HCT116 (cell line): ENCODE results near the gene NEURL3. TPM values are rescaled to one million over a fixed set of nuclear protein-coding genes. Genes with fewer than 3 reads are reported as not detected.
A peak's percentile ranks its signal among the peaks of the same experiment; 100 is the strongest.

Experiments used
- ATAC-seq: fragments of 200-7000 bp; cut with Tn5 transposase; 2 replicates; pipeline ENCODE4 v1.9.1; 2020; ENCODE audit warnings: mild to moderate bottlenecking, moderate library complexity
- BruUV-seq: library from RNA; stranded (reverse); fragments of 400-500 nt; replicated peaks from 2 replicates; lab custom pipeline; 2021; lab: Mats Ljungman, UMichigan
- CTCF ChIA-PET: fragments of 300-600 bp; sonication (Branson Sonifier 250); formaldehyde crosslinking; loops from one replicate; lab custom pipeline; 2021; ENCODE audit warnings: antibody characterized with exemption; lab: Charles Lee
- POLR2A ChIA-PET: fragments of 300-600, 350-600 bp; sonication (Branson Sonifier 250); formaldehyde crosslinking; loops from one replicate; lab custom pipeline; 2021; ENCODE audit warnings: antibody characterized with exemption; lab: Charles Lee
- RAD21 ChIA-PET, 2 experiments: fragments of 300-600 bp; sonication (Branson Sonifier 250); formaldehyde crosslinking; loops; one replicate each; lab custom pipeline; 2023; ENCODE audit warnings: low total read pairs in 2 of 2; ENCODE audit not compliant: uncharacterized antibody in 2 of 2, unreplicated experiment in 2 of 2, low non-redundant PET in 1 of 2; lab: Charles Lee
- DNase-seq: peaks from one replicate; pipeline ENCODE4 v3.0.0-alpha.2; 2010; ENCODE audit warnings: low read depth, low spot score
- H2AFZ ChIP-seq: fragments of 200-600 bp; shearing (Covaris generic), sonication (generic); 2 replicates; pipeline ENCODE4 v1.6.1; 2017; ENCODE audit warnings: low read depth, mixed run types, mixed read lengths, antibody characterized with exemption, low read length; ENCODE audit not compliant: poor library complexity, severe bottlenecking
- H3K27ac ChIP-seq: 2 replicates; pipeline ENCODE4 v1.5.1; 2012; ENCODE audit warnings: low read depth, low read length
- H3K27me3 ChIP-seq: fragments of 200-600 bp; sonication (generic); 2 replicates; pipeline ENCODE4 v1.6.1; 2016; ENCODE audit warnings: mixed run types, low read length, mixed read lengths; ENCODE audit not compliant: insufficient read depth
- H3K36me3 ChIP-seq, 2 experiments: fragments of 200-500 bp in 1 of 2; fragments of 200-600 bp in 1 of 2; sonication (Bioruptor generic) in 1 of 2; sonication (generic) in 1 of 2; 2 replicates each; pipeline versions ENCODE4 v1.5.1 to v1.6.1; 2014 to 2016; ENCODE audit warnings: low read length in 2 of 2, inconsistent platforms in 1 of 2, mixed read lengths in 1 of 2, mixed run types in 1 of 2; ENCODE audit not compliant: insufficient read depth in 2 of 2, control insufficient read depth in 1 of 2
- H3K4me1 ChIP-seq, 2 experiments: fragments of 200-600 bp in 1 of 2; sonication (generic) in 1 of 2; 2 replicates each; pipeline versions ENCODE4 v1.5.1 to v1.6.1; 2012 to 2017; ENCODE audit warnings: low read length in 2 of 2, inconsistent platforms in 1 of 2, mild to moderate bottlenecking in 1 of 2, mixed read lengths in 1 of 2, mixed run types in 1 of 2, moderate library complexity in 1 of 2; ENCODE audit not compliant: insufficient read depth in 2 of 2, control insufficient read depth in 1 of 2
- H3K4me2 ChIP-seq: fragments of 200-600 bp; sonication (generic); 2 replicates; pipeline ENCODE4 v1.6.1; 2017; ENCODE audit warnings: mixed run types, low read length, mixed read lengths
- H3K4me3 ChIP-seq, 2 experiments: fragments of 200-600 bp in 1 of 2; sonication (generic) in 1 of 2; replicated peaks in 1 of 2; 2 replicates each; pipeline ENCODE4 v1.5.1; 2011 to 2016; ENCODE audit warnings: low read length in 2 of 2, control low read depth in 1 of 2, low read depth in 1 of 2, mild to moderate bottlenecking in 1 of 2, mixed read lengths in 1 of 2, mixed run types in 1 of 2
- H3K79me2 ChIP-seq: fragments of 200-600 bp; sonication (generic); 2 replicates; pipeline ENCODE4 v1.6.1; 2017; ENCODE audit warnings: mild to moderate bottlenecking, mixed run types, low read length, moderate library complexity, mixed read lengths; ENCODE audit not compliant: insufficient read depth
- H3K9ac ChIP-seq: fragments of 200-600 bp; sonication (generic); 2 replicates; pipeline ENCODE4 v1.6.1; 2016; ENCODE audit warnings: low read length, mixed read lengths
- H3K9me2 ChIP-seq: fragments of 200-600 bp; sonication (generic), shearing (Covaris generic); 2 replicates; pipeline ENCODE4 v1.6.1; 2017; ENCODE audit warnings: mixed run types, mild to moderate bottlenecking, moderate library complexity; ENCODE audit not compliant: insufficient read depth
- H3K9me3 ChIP-seq, 2 experiments: fragments of 200-500 bp in 1 of 2; fragments of 200-600 bp in 1 of 2; sonication (Bioruptor generic) in 1 of 2; sonication (generic) in 1 of 2; 2 replicates each; pipeline ENCODE4 v1.6.1; 2014 to 2017; ENCODE audit warnings: low read length in 2 of 2, mixed read lengths in 2 of 2, inconsistent platforms in 1 of 2, low read depth in 1 of 2, mild to moderate bottlenecking in 1 of 2, mixed run types in 1 of 2, moderate library complexity in 1 of 2; ENCODE audit not compliant: control insufficient read depth in 1 of 2, insufficient read depth in 1 of 2
- H4K20me1 ChIP-seq: fragments of 200-600 bp; sonication (generic), shearing (Covaris generic); 2 replicates; pipeline ENCODE4 v1.6.1; 2017; ENCODE audit warnings: mixed run types, mild to moderate bottlenecking, moderate library complexity; ENCODE audit not compliant: insufficient read depth
- EGR1 ChIP-seq: IDR thresholded peaks from 2 replicates; pipeline ENCODE4 v1.6.1; 2012; ENCODE audit warnings: low read depth
- ELF1 ChIP-seq: IDR thresholded peaks from 2 replicates; pipeline ENCODE4 v1.6.1; 2012; ENCODE audit warnings: low read depth, borderline replicate concordance
- EZH2phosphoT487 ChIP-seq: fragments of 200-600 bp; IDR thresholded peaks from 2 replicates; pipeline ENCODE4 v1.6.1; 2018; ENCODE audit warnings: antibody characterized with exemption, borderline replicate concordance
- FOSL1 ChIP-seq: IDR thresholded peaks from 2 replicates; pipeline ENCODE4 v1.6.1; 2012; ENCODE audit warnings: low read depth
- RAD21 ChIP-seq: IDR thresholded peaks from 2 replicates; pipeline ENCODE4 v1.6.1; 2012; ENCODE audit warnings: low read depth, mild to moderate bottlenecking
- REST ChIP-seq: IDR thresholded peaks from 2 replicates; pipeline ENCODE4 v1.6.1; 2012; ENCODE audit warnings: low read depth
- SRF ChIP-seq: IDR thresholded peaks from 2 replicates; pipeline ENCODE4 v1.6.1; 2012; ENCODE audit warnings: low read depth
- TCF7L2 ChIP-seq: IDR thresholded peaks from 2 replicates; pipeline ENCODE4 v1.7.0; 2011; ENCODE audit warnings: borderline replicate concordance, inconsistent platforms; ENCODE audit not compliant: insufficient read depth, insufficient read length; ENCODE audit errors: extremely low read depth
- ZBTB33 ChIP-seq: IDR thresholded peaks from 2 replicates; pipeline ENCODE4 v1.6.1; 2011; ENCODE audit warnings: mild to moderate bottlenecking, low read length, moderate library complexity; ENCODE audit not compliant: insufficient replicate concordance; ENCODE audit errors: extremely low read depth
- ZNF274 ChIP-seq: fragments of 200-500 bp; sonication (Bioruptor generic); IDR thresholded peaks from 2 replicates; pipeline ENCODE4 v1.6.1; 2014; ENCODE audit warnings: mild to moderate bottlenecking, low read depth, low read length, inconsistent platforms
- intact Hi-C: fragments of 100-400 bp; cut with micrococcal nuclease; formaldehyde crosslinking; loops from 2 replicates; pipeline ENCODE4 v1.10.0; 2022
- total RNA-seq: library from RNA; stranded (reverse); gene quantifications from one replicate; pipeline ENCODE4 v1.2.1, GENCODE V29; 2021; ENCODE audit not compliant: unreplicated experiment
- TF ChIP-seq, protein P1 (sequence below): IDR thresholded peaks from 2 replicates; pipeline ENCODE4 v1.6.1; 2012
- TF ChIP-seq, protein P2 (sequence below), 3 experiments: fragments of 200-600 bp in 1 of 3; sonication (generic) in 1 of 3; IDR thresholded peaks in 2 of 3; conservative IDR thresholded peaks in 1 of 3; 2 replicates each; pipeline ENCODE4 v1.5.1; 2012 to 2017; ENCODE audit warnings: low read depth in 2 of 3, low read length in 2 of 3, antibody characterized with exemption in 1 of 3, borderline replicate concordance in 1 of 3, control low read depth in 1 of 3, mild to moderate bottlenecking in 1 of 3, mixed read lengths in 1 of 3, mixed run types in 1 of 3, moderate library complexity in 1 of 3; ENCODE audit not compliant: insufficient read depth in 1 of 3

Gene NEURL3
- total RNA-seq, 1 experiment from 2014 or later, result not detected

DNA sequence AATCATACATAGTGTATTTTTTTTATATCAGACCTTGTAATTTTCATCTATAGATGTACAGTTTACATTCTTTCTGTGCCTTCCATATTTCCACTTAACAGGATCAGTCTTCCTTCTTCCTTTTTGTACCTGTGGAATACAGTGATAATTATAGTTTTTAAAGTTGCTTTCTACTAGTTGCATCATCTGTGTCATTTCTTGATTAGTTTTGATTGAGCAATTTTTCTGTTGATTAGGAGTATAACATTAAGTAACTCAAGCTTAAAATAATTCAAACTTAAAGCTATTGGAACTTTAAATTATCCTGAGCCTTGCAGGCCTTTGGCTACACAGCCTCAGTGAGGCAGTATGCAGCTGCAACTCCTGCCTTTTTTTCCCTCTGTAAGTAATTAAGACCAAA lies 57.4 kb downstream of the NEURL3 start:
- H3K9ac ChIP-seq, result no peak overlapping the region
- no peaks in the 10 kb centered on the region for H3K9me3 ChIP-seq
- peaks cover 0 to 6% of the 10 kb centered on the region in 2 experiments; a peak in 1 of 4 replicates for H3K4me1 ChIP-seq
- no peaks in the 10 kb centered on the region for H4K20me1 ChIP-seq
- ChIA-PET RAD21 (no interaction called here), CTCF (interaction anchor here (0.8 kb wide), 1 partner anchor 19 kb away, joined by 3 read pairs; no protein-coding TSS in a partner anchor), POLR2A (no interaction called here)
- no peak overlapping the region for H3K27ac ChIP-seq
- intact Hi-C loops, result no loop called here
- H3K79me2 ChIP-seq, result no peaks in the 10 kb centered on the region
- H3K4me3 ChIP-seq, result no peak overlapping the region
- H3K4me2 ChIP-seq, result no peak overlapping the region
- no peaks in the 10 kb centered on the region for H3K27me3 ChIP-seq
- H2AFZ ChIP-seq, result peak overlapping the region; percentile 41
- ATAC-seq (no peak), DNase-seq (no peak)
- TF ChIP-seq, protein P1, sequence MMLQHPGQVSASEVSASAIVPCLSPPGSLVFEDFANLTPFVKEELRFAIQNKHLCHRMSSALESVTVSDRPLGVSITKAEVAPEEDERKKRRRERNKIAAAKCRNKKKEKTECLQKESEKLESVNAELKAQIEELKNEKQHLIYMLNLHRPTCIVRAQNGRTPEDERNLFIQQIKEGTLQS, result no peak
- TF ChIP-seq RAD21, result no peak
- TF ChIP-seq FOSL1, result no peak
- TF ChIP-seq ZBTB33, result no peak
- no peak for TF ChIP-seq EGR1
- TF ChIP-seq REST, result no peak
- no peak for TF ChIP-seq ELF1
- no peak for TF ChIP-seq ZNF274
- TF ChIP-seq, protein P2, sequence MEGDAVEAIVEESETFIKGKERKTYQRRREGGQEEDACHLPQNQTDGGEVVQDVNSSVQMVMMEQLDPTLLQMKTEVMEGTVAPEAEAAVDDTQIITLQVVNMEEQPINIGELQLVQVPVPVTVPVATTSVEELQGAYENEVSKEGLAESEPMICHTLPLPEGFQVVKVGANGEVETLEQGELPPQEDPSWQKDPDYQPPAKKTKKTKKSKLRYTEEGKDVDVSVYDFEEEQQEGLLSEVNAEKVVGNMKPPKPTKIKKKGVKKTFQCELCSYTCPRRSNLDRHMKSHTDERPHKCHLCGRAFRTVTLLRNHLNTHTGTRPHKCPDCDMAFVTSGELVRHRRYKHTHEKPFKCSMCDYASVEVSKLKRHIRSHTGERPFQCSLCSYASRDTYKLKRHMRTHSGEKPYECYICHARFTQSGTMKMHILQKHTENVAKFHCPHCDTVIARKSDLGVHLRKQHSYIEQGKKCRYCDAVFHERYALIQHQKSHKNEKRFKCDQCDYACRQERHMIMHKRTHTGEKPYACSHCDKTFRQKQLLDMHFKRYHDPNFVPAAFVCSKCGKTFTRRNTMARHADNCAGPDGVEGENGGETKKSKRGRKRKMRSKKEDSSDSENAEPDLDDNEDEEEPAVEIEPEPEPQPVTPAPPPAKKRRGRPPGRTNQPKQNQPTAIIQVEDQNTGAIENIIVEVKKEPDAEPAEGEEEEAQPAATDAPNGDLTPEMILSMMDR (IDR thresholded peaks at IDR 0.05 in 2 of 3, conservative IDR thresholded peaks at IDR 0.05 in 1 of 3; ENCODE audit: borderline replicate concordance in 1 of 3, insufficient read depth in 1 of 3, low read depth in 2 of 3, low read length in 2 of 3), result no peak
- TF ChIP-seq TCF7L2, result no peak
- TF ChIP-seq SRF, result no peak
- TF ChIP-seq EZH2phosphoT487, result no peak
- H3K36me3 ChIP-seq, result no peaks in the 10 kb centered on the region
- no TSS peak for BruUV-seq
- H3K9me2 ChIP-seq, result no peaks in the 10 kb centered on the region
